B cell (primary cell): ENCODE measurements around the gene DACH1. TPM values are rescaled to one million over a fixed set of nuclear protein-coding genes. Genes with fewer than 3 reads are reported as not detected.

Source experiments
- ATAC-seq: fragments of 200-7000 bp; cut with Tn5 transposase; one replicate; pipeline ENCODE4 v1.10.0; 2021; ENCODE audit warnings: low read depth, mild to moderate bottlenecking, moderate number of reproducible peaks, moderate library complexity
- CTCF ChIA-PET: fragments of 350-600 bp; sonication (Branson Sonifier 250); formaldehyde crosslinking; loops from one replicate; lab custom pipeline; 2021; ENCODE audit warnings: antibody characterized with exemption, inconsistent platforms; lab: Charles Lee
- POLR2A ChIA-PET: fragments of 350-600 bp; sonication (Branson Sonifier 250); formaldehyde crosslinking; loops from one replicate; lab custom pipeline; 2021; ENCODE audit warnings: antibody characterized with exemption; lab: Charles Lee
- DNase-seq: peaks from one replicate; pipeline ENCODE4 v3.0.0; 2013
- H2AFZ ChIP-seq: 2 replicates; pipeline ENCODE4 v1.6.1; 2012; ENCODE audit warnings: mild to moderate bottlenecking, low read depth, low read length; ENCODE audit not compliant: insufficient read depth, poor library complexity, severe bottlenecking
- H3K27ac ChIP-seq, 2 donors: 1 replicate in 1 of 2; 2 replicates in 1 of 2; pipeline ENCODE4 v1.5.1; 2012 to 2013; ENCODE audit warnings: low read length in 2 of 2, mild to moderate bottlenecking in 2 of 2, moderate library complexity in 1 of 2
- H3K27me3 ChIP-seq, 4 experiments: fragments of 200-600 bp in 1 of 4; sonication (generic) in 1 of 4; replicated peaks in 1 of 4; 1 replicate in 2 of 4; 2 replicates in 2 of 4; pipeline versions ENCODE4 v1.6.1 to v1.7.0; 2013 to 2016; ENCODE audit warnings: low read length in 3 of 4, mild to moderate bottlenecking in 2 of 4, mixed read lengths in 1 of 4, moderate library complexity in 1 of 4; ENCODE audit not compliant: insufficient read depth in 4 of 4, control insufficient read depth in 3 of 4; ENCODE audit errors: control extremely low read depth in 1 of 4
- H3K36me3 ChIP-seq, 2 experiments: replicated peaks in 1 of 2; 1 replicate in 1 of 2; 2 replicates in 1 of 2; pipeline versions ENCODE4 v1.6.1 to v1.7.1; 2013; ENCODE audit warnings: low read length in 1 of 2; ENCODE audit not compliant: insufficient read depth in 2 of 2, control insufficient read depth in 1 of 2; ENCODE audit errors: control extremely low read depth in 1 of 2, extremely low read depth in 1 of 2
- H3K4me1 ChIP-seq, 2 donors: fragments of 200-600 bp in 1 of 2; sonication (generic) in 1 of 2; 1 replicate in 1 of 2; 2 replicates in 1 of 2; pipeline versions ENCODE4 v1.5.1 to v1.6.1; 2013 to 2017; ENCODE audit warnings: low read length in 2 of 2; ENCODE audit not compliant: control insufficient read depth in 2 of 2, insufficient read depth in 2 of 2
- H3K4me2 ChIP-seq: replicated peaks from 2 replicates; pipeline ENCODE3; 2012; ENCODE audit warnings: mild to moderate bottlenecking, low read depth, low read length; ENCODE audit not compliant: poor library complexity, severe bottlenecking
- H3K4me3 ChIP-seq, 5 experiments: fragments of 200-600 bp in 1 of 5; sonication (generic) in 1 of 5; 1 replicate in 3 of 5; 2 replicates in 2 of 5; pipeline versions ENCODE4 v1.5.1 to v1.7.0; 2011 to 2016; ENCODE audit warnings: low read length in 4 of 5, mild to moderate bottlenecking in 4 of 5, low read depth in 2 of 5, control low read depth in 1 of 5, moderate library complexity in 1 of 5; ENCODE audit not compliant: insufficient read depth in 1 of 5; ENCODE audit errors: control extremely low read depth in 1 of 5, extremely low read depth in 1 of 5
- H3K79me2 ChIP-seq: fragments of 200-600 bp; sonication (generic); one replicate; pipeline ENCODE4 v1.6.0; 2016; ENCODE audit warnings: low read length; ENCODE audit not compliant: control insufficient read depth, insufficient read depth
- H3K9ac ChIP-seq: fragments of 200-600 bp; sonication (generic); 2 replicates; pipeline ENCODE4 v1.6.1; 2017; ENCODE audit warnings: mild to moderate bottlenecking, low read length, moderate library complexity
- H3K9me3 ChIP-seq, 3 donors: one replicate each; pipeline versions ENCODE4 v1.6.1 to v1.7.1; 2013; ENCODE audit warnings: low read length in 2 of 3; ENCODE audit not compliant: control insufficient read depth in 2 of 3, insufficient read depth in 1 of 3; ENCODE audit errors: control extremely low read depth in 1 of 3
- H4K20me1 ChIP-seq: 2 replicates; pipeline ENCODE4 v1.6.0; 2012; ENCODE audit warnings: mild to moderate bottlenecking, low read length; ENCODE audit not compliant: insufficient read depth, control insufficient read depth, poor library complexity, severe bottlenecking
- H3K27ac Mint-ChIP-seq: one replicate; pipeline ENCODE4 v1.8.0; 2021; ENCODE audit warnings: mixed read lengths
- H3K27me3 Mint-ChIP-seq: one replicate; pipeline ENCODE4 v1.8.0; 2021; ENCODE audit warnings: mixed read lengths
- H3K4me1 Mint-ChIP-seq: one replicate; pipeline ENCODE4 v1.8.0; 2021; ENCODE audit warnings: mixed read lengths
- H3K4me3 Mint-ChIP-seq: one replicate; pipeline ENCODE4 v1.8.0; 2021; ENCODE audit warnings: mixed read lengths
- H3K9me3 Mint-ChIP-seq: one replicate; pipeline ENCODE4 v1.8.0; 2022; ENCODE audit warnings: mixed read lengths; ENCODE audit not compliant: insufficient read depth
- CTCF ChIP-seq: fragments of 200-600 bp; IDR thresholded peaks from one replicate; pipeline ENCODE4 v1.8.0; 2022; ENCODE audit warnings: antibody characterized with exemption, mild to moderate bottlenecking
- EZH2 ChIP-seq: IDR thresholded peaks from 2 replicates; pipeline ENCODE4 v1.6.1; 2012; ENCODE audit warnings: borderline replicate concordance, low read depth, mild to moderate bottlenecking, moderate library complexity, low read length; ENCODE audit not compliant: insufficient read depth, poor library complexity, severe bottlenecking
- WGBS: methylation state at CpG from one replicate; pipeline ENCODE4 v1.1.5; 2013; ENCODE audit warnings: missing lambda C conversion rate; ENCODE audit not compliant: insufficient coverage; 5-methylcytosine and 5-hydroxymethylcytosine counted together
- intact Hi-C: fragments of 100-400 bp; cut with micrococcal nuclease; formaldehyde crosslinking; loops from one replicate; pipeline ENCODE4 v1.10.0; 2022
- polyA plus RNA-seq: library from polyadenylated mRNA; depleted of rRNA; stranded (reverse); fragments of >200 nt; gene quantifications from 2 replicates; pipeline ENCODE4 v1.2.3, GENCODE V29; 2012
- total RNA-seq, 2 donors: library from RNA; stranded (reverse); fragments of 120-200 nt in 1 of 2; gene quantifications; 1 replicate in 1 of 2; 2 replicates in 1 of 2; pipeline versions ENCODE4 v1.2.3 to v1.2.4, GENCODE V29; 2013 to 2022

Gene DACH1
- total and polyA plus RNA-seq, 2 donors (not counting 1 experiment from before 2014, with no cell fraction given) = not detected

DNA sequence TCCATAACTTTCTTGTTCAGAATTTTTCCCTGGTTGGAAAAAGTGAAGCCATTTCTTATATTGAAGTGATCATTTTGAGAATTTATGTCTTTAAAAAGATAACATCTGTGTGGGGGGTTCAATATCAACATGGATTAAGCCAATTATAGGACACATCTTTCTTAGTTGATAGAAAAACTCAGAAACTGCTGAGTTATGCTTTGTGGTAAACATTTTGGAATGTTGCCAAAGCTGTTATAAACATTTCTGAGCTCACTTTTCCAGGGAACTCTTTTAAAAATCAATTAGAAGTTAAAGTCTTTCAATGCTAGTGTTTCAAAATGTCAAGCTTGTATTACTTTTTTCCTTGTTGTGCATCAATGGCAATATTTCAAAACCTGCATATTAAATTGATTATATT lies 248.8 kb downstream of the DACH1 start:
- Mint-ChIP-seq H3K27me3 (no peaks in the 10 kb centered on the region), H3K4me1 (peaks cover 2% of the 10 kb centered on the region), H3K4me3 (no peak overlapping the region), H3K9me3 (no peaks in the 10 kb centered on the region), H3K27ac (no peak overlapping the region)
- no peak overlapping the region for H3K4me3 ChIP-seq
- H3K27ac ChIP-seq = no peak overlapping the region
- peaks cover 0 to 4% of the 10 kb centered on the region in 2 donors for H3K4me1 ChIP-seq
- H3K9me3 ChIP-seq = no peaks in the 10 kb centered on the region
- no peaks in the 10 kb centered on the region for H3K36me3 ChIP-seq
- ChIA-PET CTCF (no interaction called here), POLR2A (no interaction called here)
- intact Hi-C loops = no loop called here
- ATAC-seq (no peak), DNase-seq (no peak)
- TF ChIP-seq CTCF (no peak), EZH2 (no peak)
- H3K27me3 ChIP-seq = no peaks in the 10 kb centered on the region
- H3K79me2 ChIP-seq = no peaks in the 10 kb centered on the region
- no peak overlapping the region for H2AFZ ChIP-seq
- H4K20me1 ChIP-seq = no peaks in the 10 kb centered on the region
- no peak overlapping the region for H3K4me2 ChIP-seq
- no peak overlapping the region for H3K9ac ChIP-seq

DNA sequence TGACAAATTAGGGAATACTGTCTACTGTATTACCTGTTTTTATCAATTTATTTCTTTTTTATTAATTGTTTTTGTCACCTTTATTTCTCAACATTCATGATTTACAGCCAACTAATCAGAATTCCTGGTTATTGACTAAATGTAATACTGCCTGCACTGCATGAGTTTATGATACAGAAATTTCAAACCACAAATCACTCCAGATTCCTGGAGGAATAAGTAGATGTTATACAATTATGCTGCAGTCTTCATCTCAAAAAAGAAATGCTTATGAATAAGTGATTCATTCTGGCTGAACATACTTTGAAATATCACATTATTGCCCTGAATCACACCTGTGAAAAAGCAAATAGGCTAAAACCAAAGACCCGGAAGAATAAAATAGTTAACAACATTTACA lies 249.7 kb downstream of the DACH1 start:
- no peaks in the 10 kb centered on the region for H3K27me3 ChIP-seq
- peaks cover 6% of the 10 kb centered on the region for H3K4me1 Mint-ChIP-seq
- no peaks in the 10 kb centered on the region for H4K20me1 ChIP-seq
- H3K79me2 ChIP-seq = no peaks in the 10 kb centered on the region
- ATAC-seq (no peak), DNase-seq (no peak)
- no peak overlapping the region for H3K4me3 Mint-ChIP-seq
- no peak overlapping the region for H3K27ac Mint-ChIP-seq
- ChIA-PET POLR2A (no interaction called here), CTCF (no interaction called here)
- no peak overlapping the region for H3K9ac ChIP-seq
- no peak overlapping the region for H3K4me3 ChIP-seq
- intact Hi-C loops = no loop called here
- peaks cover 0 to 7% of the 10 kb centered on the region in 2 donors for H3K4me1 ChIP-seq
- no peak overlapping the region for H3K27ac ChIP-seq
- no peak overlapping the region for H3K4me2 ChIP-seq
- H3K9me3 Mint-ChIP-seq = no peaks in the 10 kb centered on the region
- H3K9me3 ChIP-seq = no peaks in the 10 kb centered on the region
- TF ChIP-seq CTCF = no peak
- no peak for TF ChIP-seq EZH2
- no CpG with 5 or more reads among the region's 1 CpG for WGBS
- no peaks in the 10 kb centered on the region for H3K36me3 ChIP-seq
- H2AFZ ChIP-seq = no peak overlapping the region
- H3K27me3 Mint-ChIP-seq = no peaks in the 10 kb centered on the region
